Upper lobe of right lung (tissue), 1 donor: Measurements from ENCODE around the gene CCDC190. TPM values are rescaled to one million over a fixed set of nuclear protein-coding genes. Genes with fewer than 3 reads are reported as not detected.
"Not testable (repeated sequence)": the region's sequence is repeated elsewhere in the genome, so short reads cannot be mapped to it uniquely, and the experiment has no call there.

ENCODE experiments used
- ATAC-seq: fragments of 200-7000 bp; cut with Tn5 transposase; one replicate; pipeline ENCODE4 v1.9.1; 2020; ENCODE audit warnings: mild to moderate bottlenecking, moderate library complexity
- DNase-seq: peaks from one replicate; pipeline ENCODE4 v3.0.0-alpha.2; 2020
- H3K27ac ChIP-seq: fragments of 200-600 bp; one replicate; pipeline ENCODE4 v1.8.0; 2022
- H3K27me3 ChIP-seq: fragments of 200-600 bp; one replicate; pipeline ENCODE4 v1.8.0; 2022; ENCODE audit warnings: mild to moderate bottlenecking
- H3K36me3 ChIP-seq: fragments of 200-600 bp; one replicate; pipeline ENCODE4 v1.8.0; 2022
- H3K4me1 ChIP-seq: fragments of 200-600 bp; one replicate; pipeline ENCODE4 v1.8.0; 2022
- H3K4me3 ChIP-seq: fragments of 200-600 bp; one replicate; pipeline ENCODE4 v1.8.0; 2022; ENCODE audit warnings: mild to moderate bottlenecking
- H3K9me3 ChIP-seq: fragments of 200-600 bp; one replicate; pipeline ENCODE4 v1.8.0; 2022
- intact Hi-C: fragments of 100-400 bp; cut with DNase I; formaldehyde crosslinking; loops from one replicate; pipeline ENCODE4 v1.11.0; 2022
- total RNA-seq: library from RNA; stranded (reverse); fragmentation: NEBNext Ultra II Directional; extraction: Animal tissue kit (Norgen Biotek cat#: 25700); gene quantifications from one replicate; pipeline ENCODE4 v1.2.1, GENCODE V29; 2021
- TF ChIP-seq, protein P1 (sequence below): fragments of 200-600 bp; IDR thresholded peaks from one replicate; pipeline ENCODE4 v1.8.0; 2022; ENCODE audit warnings: antibody characterized with exemption
- donor health status: DM: no; HTN: yes; CAD: no; lungs with severe emphysema.

CCDC190 gene
- total RNA-seq, 1 donor from 2014 or later, result not detected

GRCh38 chr1:162886705-162887104 is 25.7 kb upstream of the CCDC190 start:
- intact Hi-C loops, result no loop called here
- Histone ChIP-seq H3K36me3 (no peaks in the 10 kb centered on the region), H3K9me3 (no peaks in the 10 kb centered on the region), H3K4me1 (no peaks in the 10 kb centered on the region), H3K4me3 (no peak overlapping the region), H3K27me3 (no peaks in the 10 kb centered on the region), H3K27ac (no peak overlapping the region)
- TF ChIP-seq, protein P1, sequence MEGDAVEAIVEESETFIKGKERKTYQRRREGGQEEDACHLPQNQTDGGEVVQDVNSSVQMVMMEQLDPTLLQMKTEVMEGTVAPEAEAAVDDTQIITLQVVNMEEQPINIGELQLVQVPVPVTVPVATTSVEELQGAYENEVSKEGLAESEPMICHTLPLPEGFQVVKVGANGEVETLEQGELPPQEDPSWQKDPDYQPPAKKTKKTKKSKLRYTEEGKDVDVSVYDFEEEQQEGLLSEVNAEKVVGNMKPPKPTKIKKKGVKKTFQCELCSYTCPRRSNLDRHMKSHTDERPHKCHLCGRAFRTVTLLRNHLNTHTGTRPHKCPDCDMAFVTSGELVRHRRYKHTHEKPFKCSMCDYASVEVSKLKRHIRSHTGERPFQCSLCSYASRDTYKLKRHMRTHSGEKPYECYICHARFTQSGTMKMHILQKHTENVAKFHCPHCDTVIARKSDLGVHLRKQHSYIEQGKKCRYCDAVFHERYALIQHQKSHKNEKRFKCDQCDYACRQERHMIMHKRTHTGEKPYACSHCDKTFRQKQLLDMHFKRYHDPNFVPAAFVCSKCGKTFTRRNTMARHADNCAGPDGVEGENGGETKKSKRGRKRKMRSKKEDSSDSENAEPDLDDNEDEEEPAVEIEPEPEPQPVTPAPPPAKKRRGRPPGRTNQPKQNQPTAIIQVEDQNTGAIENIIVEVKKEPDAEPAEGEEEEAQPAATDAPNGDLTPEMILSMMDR, result no peak
- ATAC-seq, result no peak
- no peak for DNase-seq

GRCh38 chr1:162885265-162885664 is 24.3 kb upstream of the CCDC190 start:
- Histone ChIP-seq H3K27ac (no peak overlapping the region), H3K9me3 (no peaks in the 10 kb centered on the region), H3K36me3 (no peaks in the 10 kb centered on the region), H3K4me1 (no peaks in the 10 kb centered on the region), H3K4me3 (no peak overlapping the region), H3K27me3 (no peaks in the 10 kb centered on the region)
- intact Hi-C loops, result no loop called here
- TF ChIP-seq, protein P1, result no peak
- ATAC-seq (no peak), DNase-seq (no peak)

DNA sequence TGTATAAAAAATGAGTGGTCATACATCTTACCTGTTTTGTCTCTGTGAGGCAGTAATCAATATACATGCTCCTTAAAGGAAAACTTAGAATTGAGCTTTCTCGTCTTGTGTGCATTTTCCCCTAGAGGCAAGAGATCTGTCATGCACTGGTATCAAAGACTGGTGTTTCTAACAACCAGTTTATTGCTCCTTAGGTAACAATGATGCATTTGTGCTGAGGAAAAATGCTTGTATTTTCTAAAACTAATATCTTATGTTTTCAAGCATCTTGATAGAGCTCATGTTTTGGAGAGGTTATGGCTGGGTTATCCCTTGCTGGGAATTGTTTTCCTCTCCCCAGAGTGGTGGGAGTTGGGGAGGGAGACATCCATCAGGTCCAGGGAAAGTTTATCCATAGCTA is 23.9 kb upstream of the CCDC190 start:
- DNase-seq (no peak), ATAC-seq (no peak)
- intact Hi-C loops, result no loop called here
- TF ChIP-seq, protein P1, result no peak
- no peaks in the 10 kb centered on the region for H3K9me3 ChIP-seq
- no peaks in the 10 kb centered on the region for H3K4me1 ChIP-seq
- H3K27ac ChIP-seq, result no peak overlapping the region
- no peak overlapping the region for H3K4me3 ChIP-seq
- no peaks in the 10 kb centered on the region for H3K27me3 ChIP-seq
- no peaks in the 10 kb centered on the region for H3K36me3 ChIP-seq

DNA sequence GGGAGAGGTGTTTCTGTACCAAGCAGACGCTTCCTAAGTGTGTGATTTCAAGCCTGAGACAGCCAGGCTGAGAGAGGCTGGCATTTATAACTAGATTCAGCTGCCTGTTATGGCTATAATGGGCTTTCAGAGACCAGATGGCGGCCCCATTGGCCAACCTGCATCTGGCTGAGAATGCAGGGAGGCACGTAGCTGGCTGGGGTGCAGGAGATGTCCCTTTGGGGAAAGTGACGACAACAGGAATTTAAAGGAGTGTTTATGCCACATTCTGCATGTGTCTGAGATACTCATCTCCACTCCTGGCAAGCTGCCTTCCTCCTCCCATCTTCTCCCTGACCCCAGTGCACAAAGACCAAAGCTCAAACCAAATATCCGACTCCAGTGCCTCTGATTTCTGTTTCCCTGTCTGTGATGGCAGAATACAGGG is 21.3 kb upstream of the CCDC190 start:
- ATAC-seq (no peak), DNase-seq (no peak)
- Histone ChIP-seq H3K27me3 (no peaks in the 10 kb centered on the region), H3K9me3 (no peaks in the 10 kb centered on the region), H3K27ac (no peak overlapping the region), H3K4me3 (no peak overlapping the region), H3K4me1 (no peaks in the 10 kb centered on the region), H3K36me3 (no peaks in the 10 kb centered on the region)
- intact Hi-C loops, result no loop called here
- TF ChIP-seq, protein P1, result no peak

DNA sequence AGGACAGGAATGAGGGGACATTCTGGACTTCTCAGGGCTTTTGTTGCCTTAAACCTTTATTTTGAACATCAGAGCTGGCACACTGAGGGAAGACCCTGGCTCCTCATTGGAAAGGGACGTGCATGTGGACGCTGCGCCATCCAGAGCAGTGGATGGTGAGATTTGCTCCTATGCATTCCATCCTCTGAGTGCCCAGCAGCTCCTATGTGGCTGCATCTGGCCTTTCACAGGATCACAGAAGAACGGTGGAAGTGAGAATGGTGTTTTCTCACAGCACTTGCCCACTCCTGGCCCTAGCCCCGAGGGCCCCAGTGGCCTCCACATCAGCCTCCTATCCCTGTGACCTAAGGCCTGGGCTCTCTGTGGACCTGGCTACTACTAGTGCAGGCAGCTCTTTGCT is 20.6 kb upstream of the CCDC190 start:
- H3K4me1 ChIP-seq, result no peaks in the 10 kb centered on the region
- H3K36me3 ChIP-seq, result no peaks in the 10 kb centered on the region
- TF ChIP-seq, protein P1, result no peak
- ATAC-seq (no peak), DNase-seq (no peak)
- no peaks in the 10 kb centered on the region for H3K9me3 ChIP-seq
- H3K27me3 ChIP-seq, result no peaks in the 10 kb centered on the region
- no peak overlapping the region for H3K27ac ChIP-seq
- intact Hi-C loops, result no loop called here
- H3K4me3 ChIP-seq, result no peak overlapping the region

GRCh38 chr1:162880617-162881016 is 19.6 kb upstream of the CCDC190 start:
- intact Hi-C loops, H3K4me3 ChIP-seq, H3K27me3 ChIP-seq, H3K27ac ChIP-seq, ATAC-seq, H3K4me1 ChIP-seq, H3K9me3 ChIP-seq, H3K36me3 ChIP-seq, DNase-seq: not testable (repeated sequence)
